NCI-H2196 (cell line): ENCODE results near the gene COPA.

Experiments used
- DNase-seq: peaks from one replicate; lab custom pipeline; 2025; ENCODE audit not compliant: unreplicated experiment; lab: John Stamatoyannopoulos, UW

Gene COPA

GRCh38 chr1:160363010-160363409, 20.0 kb upstream of the COPA start:
- no peak for DNase-seq

DNA sequence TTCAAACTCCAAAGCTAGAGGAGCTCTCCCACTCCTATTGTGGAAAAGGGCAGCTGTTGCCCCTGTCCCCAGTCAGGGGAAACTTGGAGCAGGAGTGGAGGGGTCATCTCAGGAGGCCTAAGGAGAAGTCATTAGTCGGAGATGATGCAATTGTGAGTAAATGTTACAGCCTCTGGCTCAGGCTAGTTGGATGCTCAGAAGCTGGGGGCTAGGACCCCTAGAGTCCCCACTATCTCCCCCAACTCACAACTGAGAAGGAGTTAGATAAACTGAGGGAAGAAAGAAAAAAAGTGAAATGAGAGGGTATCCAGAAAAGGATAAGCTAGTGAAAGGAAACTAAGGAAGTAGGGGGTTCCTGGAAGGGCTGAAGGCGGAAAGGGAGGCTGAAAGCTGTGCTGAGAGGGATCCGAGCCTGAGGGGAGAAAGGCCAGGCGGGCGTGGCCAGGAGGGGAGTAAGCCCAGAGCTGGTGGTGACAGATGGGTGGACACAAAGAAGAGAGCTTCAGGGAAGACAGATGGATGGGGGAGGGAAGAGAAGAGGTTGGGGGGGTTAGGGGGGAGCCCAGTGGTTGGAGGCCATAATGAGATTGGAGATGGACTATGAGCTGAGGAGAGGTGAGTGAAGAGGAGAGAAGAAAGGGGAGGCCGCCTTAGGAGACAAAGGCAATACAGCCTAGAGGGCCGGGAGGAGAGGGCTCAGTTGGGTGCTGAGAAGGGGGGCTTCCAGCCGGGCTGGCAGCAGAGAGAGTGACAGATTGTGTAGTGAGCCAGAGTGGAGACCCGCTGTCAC, 19.3 kb upstream of the COPA start:
- no peak for DNase-seq

GRCh38 chr1:160361814-160362167, 18.7 kb upstream of the COPA start:
- no peak for DNase-seq

- DNase-seq: no peak
Measured at GRCh38 chr1:160361199-160361598, 18.1 kb upstream of the COPA start.

GRCh38 chr1:160360227-160360695, 17.2 kb upstream of the COPA start:
- DNase-seq: no peak

DNA sequence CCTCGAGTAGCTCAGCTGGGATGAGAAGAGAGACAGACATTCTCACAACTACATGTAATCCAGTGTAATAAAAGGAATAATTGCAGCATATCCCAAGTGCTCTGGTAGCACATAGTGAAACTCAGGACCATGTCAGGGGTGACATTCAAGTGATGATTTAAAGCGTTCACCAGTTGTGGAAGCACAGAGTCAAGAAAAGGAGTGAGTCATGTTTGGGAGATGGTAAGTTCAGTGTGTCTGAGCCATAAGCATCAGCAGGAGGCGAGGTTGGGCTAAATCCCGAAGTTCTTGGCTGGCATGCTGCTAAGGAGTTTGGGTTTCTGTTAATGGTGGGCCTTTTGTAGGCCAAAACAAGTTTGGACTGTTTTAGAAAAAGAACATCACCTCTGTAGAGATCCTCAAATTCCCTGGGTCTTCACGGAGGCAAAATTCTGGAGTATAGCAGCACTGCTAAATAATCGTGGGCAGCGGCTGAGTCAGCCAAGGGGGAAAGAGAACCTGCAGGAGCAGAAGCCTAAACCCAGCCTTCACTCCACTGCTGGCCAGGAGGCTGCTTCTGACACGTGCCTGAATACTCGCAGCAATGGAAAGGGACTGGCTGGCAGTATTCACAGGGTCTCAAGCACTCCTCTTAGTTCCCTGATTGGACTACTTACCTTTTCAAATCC, 16.6 kb upstream of the COPA start:
- DNase-seq: no peak

GRCh38 chr1:160358073-160358472, 15.0 kb upstream of the COPA start:
- no peak for DNase-seq

DNA sequence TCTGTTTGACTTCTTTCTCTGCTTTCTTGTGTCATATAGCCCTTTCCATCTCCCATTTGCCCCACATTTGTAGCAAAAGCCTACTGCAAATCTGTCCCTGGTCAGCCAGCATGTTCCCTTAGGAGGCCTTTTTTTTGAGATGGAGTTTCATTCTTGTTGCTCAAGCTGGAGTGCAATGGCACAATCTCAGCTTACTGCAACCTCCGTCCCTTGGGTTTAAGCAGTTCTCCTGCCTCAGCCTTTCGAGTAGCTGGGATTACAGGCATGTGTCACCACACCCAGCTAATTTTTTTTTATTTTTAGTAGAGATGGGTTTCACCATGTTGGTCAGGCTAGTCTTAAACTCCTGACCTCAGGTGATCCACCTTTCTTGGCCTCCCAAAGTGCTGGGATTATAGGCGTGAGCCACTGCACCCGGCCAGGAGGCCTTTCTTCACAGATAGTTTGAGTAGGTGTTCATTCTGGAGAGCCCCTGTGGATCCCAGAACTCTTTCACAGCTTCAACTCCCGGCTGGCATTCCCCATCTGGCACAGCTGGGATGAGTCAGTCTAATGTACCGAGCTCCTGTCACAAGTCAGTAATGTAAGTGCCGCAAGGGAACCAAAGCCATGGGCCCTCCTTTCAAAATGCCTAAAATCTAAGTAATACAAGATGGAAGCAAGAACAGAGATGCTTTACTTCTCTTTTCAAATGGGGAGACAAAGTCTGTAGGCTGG, 14.4 kb upstream of the COPA start:
- DNase-seq: no peak

GRCh38 chr1:160354388-160354985, 11.4 kb upstream of the COPA start:
- DNase-seq: no peak

DNA sequence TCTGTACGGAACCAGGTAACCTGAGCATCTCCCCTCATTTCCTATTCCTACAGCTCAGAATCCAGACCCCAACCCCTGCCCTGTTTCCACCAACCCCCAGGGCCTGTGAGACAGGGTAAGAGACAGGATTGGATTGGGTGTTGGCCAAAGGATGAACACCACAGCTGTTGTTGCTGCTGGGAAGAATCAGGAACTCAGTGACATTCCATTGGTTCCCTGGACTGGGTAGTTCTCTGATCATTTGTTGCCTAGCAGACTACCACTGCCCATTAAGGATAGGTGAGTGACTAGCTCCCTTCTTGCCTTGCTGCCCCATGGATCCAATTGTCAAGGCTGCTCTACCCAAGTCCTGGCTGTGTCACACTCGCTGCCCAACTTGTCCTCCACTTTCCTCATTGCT, 10.2 kb upstream of the COPA start:
- no peak for DNase-seq

- no peak for DNase-seq
Measured at GRCh38 chr1:160352555-160352954, 9.5 kb upstream of the COPA start.

GRCh38 chr1:160351629-160352028, 8.6 kb upstream of the COPA start:
- no peak for DNase-seq

DNA sequence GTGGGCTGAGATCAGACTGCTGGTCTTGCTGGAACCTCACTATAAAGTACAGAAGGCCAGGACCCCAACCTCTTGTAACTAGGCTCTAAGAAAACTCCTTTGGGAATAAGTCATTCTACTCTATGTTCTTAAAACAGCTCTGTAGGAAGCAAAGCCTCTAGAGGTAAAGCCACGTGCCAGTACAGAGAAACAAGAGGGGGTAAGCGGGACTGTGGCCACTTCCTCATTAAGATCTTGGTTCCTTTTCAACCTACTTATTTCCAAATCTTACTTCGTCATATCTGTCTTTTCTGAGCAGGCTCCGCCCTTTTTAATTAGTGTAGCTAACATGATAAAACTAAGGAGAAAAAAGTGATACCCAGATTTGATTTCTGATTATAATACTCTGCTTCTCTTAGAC, 3.9 kb upstream of the COPA start:
- no peak for DNase-seq

GRCh38 chr1:160346463-160346862, 3.4 kb upstream of the COPA start:
- DNase-seq: no peak

DNA sequence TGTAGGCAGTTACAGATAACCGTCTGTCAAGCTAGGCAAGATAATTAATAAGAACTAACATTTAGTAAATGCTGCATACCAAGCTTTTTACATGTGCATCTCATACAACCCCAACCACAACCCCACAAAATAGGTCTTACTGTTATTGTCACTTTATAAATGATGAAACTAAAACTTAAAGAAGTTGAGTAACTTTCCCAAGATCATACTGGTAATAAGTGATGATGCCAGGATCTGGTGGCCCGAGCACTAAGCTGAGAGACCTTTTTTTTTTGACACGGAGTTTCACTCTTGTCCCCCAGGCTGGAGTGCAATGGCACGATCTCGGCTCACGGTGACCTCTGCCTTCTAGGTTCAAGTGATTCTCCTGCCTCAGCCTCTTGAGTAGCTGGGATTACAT, 1.9 kb upstream of the COPA start:
- no peak for DNase-seq

DNA sequence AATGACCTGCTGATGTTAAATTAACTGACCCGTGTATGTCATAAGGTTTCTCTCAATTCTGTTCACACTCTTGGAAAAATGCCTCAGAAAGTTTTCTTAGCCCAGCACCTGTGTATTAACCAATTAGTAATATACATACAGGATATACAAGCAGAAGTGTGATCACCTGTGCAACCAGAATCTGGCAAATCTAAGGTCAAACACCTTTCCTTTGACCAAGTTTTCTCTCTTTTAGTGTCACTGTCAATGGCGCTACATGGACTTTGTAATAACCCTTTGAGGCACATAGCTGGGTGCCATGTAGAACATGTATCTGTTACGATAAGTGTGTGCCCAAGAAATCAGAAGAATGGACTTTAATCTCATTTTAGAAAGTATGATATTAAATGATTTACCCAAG, 1.2 kb upstream of the COPA start:
- DNase-seq: no peak

DNA sequence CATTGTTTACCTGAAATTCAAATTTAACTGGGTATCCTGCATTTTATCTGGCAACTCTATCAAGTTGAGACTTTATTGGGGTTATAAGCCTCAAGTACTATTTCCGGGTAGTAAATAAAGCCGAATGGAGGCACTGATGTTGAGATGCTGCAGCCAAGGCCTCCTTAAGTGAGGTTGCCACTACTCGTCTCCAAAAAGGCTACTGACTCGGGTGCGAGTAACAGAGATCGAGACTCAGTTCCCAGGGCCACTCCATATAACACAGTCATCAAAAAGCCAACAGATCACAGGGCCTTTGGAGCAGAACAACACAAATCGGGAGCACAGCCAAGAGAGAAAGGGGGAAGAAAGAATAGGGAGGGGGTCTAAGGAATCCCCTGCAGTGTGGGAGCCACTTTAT, 524 bp downstream of the COPA start:
- DNase-seq: no peak

DNA sequence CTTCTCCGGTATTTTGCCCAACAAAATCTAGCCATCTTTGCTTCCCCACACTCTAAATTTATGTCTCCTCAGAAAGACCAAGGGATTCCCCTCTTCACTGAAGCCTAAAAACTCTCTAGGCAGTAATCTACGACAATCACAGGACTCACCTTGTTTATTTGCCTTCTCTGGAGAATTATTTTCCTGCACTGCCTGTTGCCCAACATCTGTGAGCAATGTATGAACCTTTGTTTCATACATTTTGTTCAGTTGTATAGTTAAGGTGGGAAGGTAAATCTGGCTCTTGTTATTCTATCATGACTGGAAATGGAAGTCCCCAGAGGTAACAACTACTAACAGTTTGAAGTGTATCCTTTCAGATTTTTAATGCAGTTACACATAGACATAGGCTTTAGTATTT, 2.2 kb downstream of the COPA start:
- no peak for DNase-seq

DNA sequence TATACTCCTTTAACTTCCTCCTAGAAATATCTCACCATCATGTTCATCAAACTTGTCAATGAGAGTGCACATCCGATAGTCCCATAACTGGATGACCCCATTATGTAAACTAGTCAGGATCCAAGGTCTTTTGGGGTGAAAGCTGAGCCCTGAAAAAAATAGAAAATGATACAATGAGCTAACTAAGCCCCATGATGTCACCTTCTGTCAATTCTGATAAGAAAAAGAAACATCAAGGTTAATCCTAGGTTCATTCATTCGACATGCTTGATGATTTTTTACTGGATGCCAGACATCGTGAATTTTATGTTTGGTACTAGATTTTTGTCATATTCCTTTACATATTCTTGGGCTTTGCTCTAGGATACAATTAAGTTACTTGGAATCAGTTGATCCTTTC, 2.9 kb downstream of the COPA start:
- no peak for DNase-seq

DNA sequence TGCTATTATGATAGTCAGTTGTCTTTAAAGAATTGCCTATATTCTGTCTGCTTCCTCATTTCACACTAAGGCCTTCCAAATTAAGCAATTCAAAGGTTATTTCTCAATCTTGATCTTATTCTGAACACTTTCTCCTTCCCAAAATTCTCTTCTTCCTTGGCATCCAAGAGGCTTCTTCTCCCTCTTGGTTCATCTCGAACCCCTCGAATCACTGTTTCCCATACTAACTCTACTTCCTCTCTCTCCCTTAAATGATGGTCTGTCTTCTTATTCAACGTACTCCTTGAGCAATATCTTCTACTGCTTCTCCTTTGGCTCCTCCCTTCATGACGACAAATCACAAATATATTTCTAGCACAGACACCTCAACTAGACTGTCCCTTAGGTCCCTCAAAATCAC, 4.5 kb downstream of the COPA start:
- DNase-seq: no peak

- no peak for DNase-seq
Measured at GRCh38 chr1:160332516-160332915, 10.5 kb downstream of the COPA start.

DNA sequence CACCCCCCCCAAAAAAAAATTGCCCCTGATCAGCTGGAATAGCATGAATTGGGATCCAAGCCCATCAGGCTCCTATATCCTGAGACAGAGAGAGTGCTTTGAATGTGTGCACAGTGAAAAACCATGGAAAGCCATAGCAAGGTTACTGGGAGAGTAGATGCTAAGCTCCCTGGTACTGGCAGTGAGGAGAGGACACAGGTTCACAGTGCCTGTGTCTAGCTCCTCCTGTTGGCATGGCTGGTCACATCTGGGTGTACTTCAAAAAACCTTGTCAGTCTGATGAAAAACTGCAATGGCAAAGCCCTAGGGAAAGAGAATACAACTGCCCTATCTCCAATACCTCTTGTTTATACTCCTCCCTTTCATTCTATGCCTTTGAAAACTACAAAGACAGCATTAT, 12.9 kb downstream of the COPA start:
- no peak for DNase-seq
